Activated CD8-positive, alpha-beta memory T cell treated with anti-CD3 and anti-CD28 coated beads, Interleukin-2, amount 10 ng/mL, durations not matched to agents 7 days and 5 days (primary cell): ENCODE measurements around the gene DRAXIN. TPM values are rescaled to one million over a fixed set of nuclear protein-coding genes. Genes with fewer than 3 reads are reported as not detected.

Experiments used
- ATAC-seq: fragments of 150-1000 bp; cut with Tn5 transposase; one replicate; pipeline ENCODE4 v1.10.0; 2021; ENCODE audit warnings: moderate library complexity
- CTCF ChIA-PET: fragments of 350-600 bp; sonication (Branson Sonifier 250); formaldehyde crosslinking; loops from one replicate; lab custom pipeline; 2021; ENCODE audit warnings: antibody characterized with exemption; lab: Charles Lee
- DNase-seq: peaks from one replicate; pipeline ENCODE4 v3.0.0-alpha.2; 2020
- H3K27ac Mint-ChIP-seq: one replicate; pipeline ENCODE4 v1.8.0; 2021; ENCODE audit warnings: mild to moderate bottlenecking, mixed read lengths
- H3K27me3 Mint-ChIP-seq: one replicate; pipeline ENCODE4 v1.8.0; 2021; ENCODE audit warnings: mixed read lengths
- H3K36me3 Mint-ChIP-seq: one replicate; pipeline ENCODE4 v1.8.0; 2021; ENCODE audit warnings: mild to moderate bottlenecking, mixed read lengths
- H3K4me1 Mint-ChIP-seq: one replicate; pipeline ENCODE4 v1.8.0; 2021; ENCODE audit warnings: mixed read lengths
- H3K4me3 Mint-ChIP-seq: one replicate; pipeline ENCODE4 v1.8.0; 2021; ENCODE audit warnings: mild to moderate bottlenecking, moderate library complexity, mixed read lengths
- H3K9me3 Mint-ChIP-seq: one replicate; pipeline ENCODE4 v1.8.0; 2022; ENCODE audit warnings: low read depth, mixed read lengths
- total RNA-seq, 2 experiments: library from RNA; stranded (reverse); gene quantifications; one replicate each; pipeline ENCODE4 v1.2.3, GENCODE V29; 2021

The DRAXIN gene
- total RNA-seq, 2 experiments from 2014 or later = 1.0 to 2.1 TPM

- H3K4me1 Mint-ChIP-seq = peaks cover 19% of the 10 kb centered on the region
- H3K36me3 Mint-ChIP-seq = peaks cover 24% of the 10 kb centered on the region
- peak overlapping the region; percentile 95 for H3K27ac Mint-ChIP-seq
- CTCF ChIA-PET = interaction anchor here (0.6 to 7.2 kb wide), 30 partner anchors 9 to 627 kb away, joined by 3 to 110 read pairs (median 6); partner anchors contain the start of genes AGTRAP, CLCN6, DRAXIN and FBXO2
- no peaks in the 10 kb centered on the region for H3K9me3 Mint-ChIP-seq
- H3K4me3 Mint-ChIP-seq = peak overlapping the region; percentile 83
- peak; percentile 80 for ATAC-seq
- DNase-seq = peak; percentile 90
- no peaks in the 10 kb centered on the region for H3K27me3 Mint-ChIP-seq
Observed at GRCh38 chr1:11664336-11665065, 27.0 kb upstream of the DRAXIN start.

GRCh38 chr1:11668516-11668915 is 23.0 kb upstream of the DRAXIN start:
- H3K27ac Mint-ChIP-seq = no peak overlapping the region
- H3K9me3 Mint-ChIP-seq = no peaks in the 10 kb centered on the region
- H3K36me3 Mint-ChIP-seq = peaks cover 18% of the 10 kb centered on the region
- CTCF ChIA-PET = interaction anchor here (1.4 kb wide), 1 partner anchor 18 kb away, joined by 4 read pairs; no protein-coding TSS in a partner anchor
- DNase-seq (no peak), ATAC-seq (no peak)
- H3K4me1 Mint-ChIP-seq = peaks cover 16% of the 10 kb centered on the region
- no peaks in the 10 kb centered on the region for H3K27me3 Mint-ChIP-seq
- no peak overlapping the region for H3K4me3 Mint-ChIP-seq

GRCh38 chr1:11670747-11671146 is 20.8 kb upstream of the DRAXIN start:
- H3K27ac Mint-ChIP-seq = no peak overlapping the region
- H3K36me3 Mint-ChIP-seq = peaks cover 22% of the 10 kb centered on the region
- no peaks in the 10 kb centered on the region for H3K9me3 Mint-ChIP-seq
- CTCF ChIA-PET = interaction anchor here (1.3 kb wide), 1 partner anchor 20 kb away, joined by 3 read pairs; no protein-coding TSS in a partner anchor
- H3K27me3 Mint-ChIP-seq = no peaks in the 10 kb centered on the region
- no peak overlapping the region for H3K4me3 Mint-ChIP-seq
- ATAC-seq (no peak), DNase-seq (no peak)
- H3K4me1 Mint-ChIP-seq = peaks cover 13% of the 10 kb centered on the region

GRCh38 chr1:11671205-11671543 is 20.3 kb upstream of the DRAXIN start:
- Mint-ChIP-seq H3K36me3 (peaks cover 22% of the 10 kb centered on the region), H3K9me3 (no peaks in the 10 kb centered on the region), H3K4me3 (no peak overlapping the region), H3K27me3 (no peaks in the 10 kb centered on the region), H3K4me1 (peaks cover 9% of the 10 kb centered on the region), H3K27ac (no peak overlapping the region)
- ATAC-seq (no peak), DNase-seq (no peak)
- CTCF ChIA-PET = interaction anchor here (1.3 kb wide), 1 partner anchor 21 kb away, joined by 3 read pairs; no protein-coding TSS in a partner anchor

GRCh38 chr1:11671544-11672286 is 19.8 kb upstream of the DRAXIN start:
- no peak for ATAC-seq
- H3K4me1 Mint-ChIP-seq = peaks cover 7% of the 10 kb centered on the region
- peaks cover 22% of the 10 kb centered on the region for H3K36me3 Mint-ChIP-seq
- no peak for DNase-seq
- CTCF ChIA-PET = interaction anchor here (1.3 kb wide), 1 partner anchor 21 kb away, joined by 3 read pairs; no protein-coding TSS in a partner anchor
- no peaks in the 10 kb centered on the region for H3K9me3 Mint-ChIP-seq
- no peak overlapping the region for H3K27ac Mint-ChIP-seq
- H3K4me3 Mint-ChIP-seq = no peak overlapping the region
- no peaks in the 10 kb centered on the region for H3K27me3 Mint-ChIP-seq

GRCh38 chr1:11673089-11673769 is 18.3 kb upstream of the DRAXIN start:
- CTCF ChIA-PET = interaction anchor here (1.0 kb wide), 1 partner anchor 8 kb away, joined by 3 read pairs; no protein-coding TSS in a partner anchor
- ATAC-seq (no peak), DNase-seq (no peak)
- Mint-ChIP-seq H3K9me3 (no peaks in the 10 kb centered on the region), H3K4me1 (no peaks in the 10 kb centered on the region), H3K27me3 (no peaks in the 10 kb centered on the region), H3K27ac (no peak overlapping the region), H3K4me3 (no peak overlapping the region), H3K36me3 (peaks cover 19% of the 10 kb centered on the region)

- H3K27me3 Mint-ChIP-seq = no peaks in the 10 kb centered on the region
- peaks cover 17% of the 10 kb centered on the region for H3K36me3 Mint-ChIP-seq
- no peak overlapping the region for H3K27ac Mint-ChIP-seq
- ATAC-seq = no peak
- no peak overlapping the region for H3K4me3 Mint-ChIP-seq
- no peak for DNase-seq
- no peaks in the 10 kb centered on the region for H3K9me3 Mint-ChIP-seq
- H3K4me1 Mint-ChIP-seq = peaks cover 8% of the 10 kb centered on the region
- CTCF ChIA-PET = interaction anchor here (3.3 kb wide), 1 partner anchor 10 kb away, joined by 16 read pairs; the partner anchor contains the start of gene FBXO6
Observed at GRCh38 chr1:11674488-11674887, 17.0 kb upstream of the DRAXIN start.

GRCh38 chr1:11675325-11675724 is 16.2 kb upstream of the DRAXIN start:
- CTCF ChIA-PET = interaction anchor here (1.1 to 3.3 kb wide), 3 partner anchors 11 to 25 kb away, joined by 4 to 16 read pairs (median 5); partner anchors contain the start of gene FBXO6
- Mint-ChIP-seq H3K36me3 (peaks cover 15% of the 10 kb centered on the region), H3K27ac (no peak overlapping the region), H3K4me3 (no peak overlapping the region), H3K4me1 (peaks cover 13% of the 10 kb centered on the region), H3K27me3 (no peaks in the 10 kb centered on the region), H3K9me3 (no peaks in the 10 kb centered on the region)
- DNase-seq (no peak), ATAC-seq (no peak)

GRCh38 chr1:11676386-11677103 is 15.0 kb upstream of the DRAXIN start:
- Mint-ChIP-seq H3K27me3 (no peaks in the 10 kb centered on the region), H3K27ac (no peak overlapping the region), H3K9me3 (no peaks in the 10 kb centered on the region), H3K4me1 (peaks cover 16% of the 10 kb centered on the region), H3K36me3 (peaks cover 11% of the 10 kb centered on the region), H3K4me3 (no peak overlapping the region)
- DNase-seq (no peak), ATAC-seq (no peak)
- CTCF ChIA-PET = interaction anchor here (0.6 to 3.3 kb wide), 6 partner anchors 12 to 880 kb away, joined by 3 to 16 read pairs (median 4); partner anchors contain the start of genes CASZ1 and FBXO6

- no peaks in the 10 kb centered on the region for H3K9me3 Mint-ChIP-seq
- no peak for ATAC-seq
- no peak for DNase-seq
- CTCF ChIA-PET = interaction anchor here (1.9 kb wide), 1 partner anchor 14 kb away, joined by 9 read pairs; the partner anchor contains the start of gene FBXO6
- H3K27ac Mint-ChIP-seq = no peak overlapping the region
- H3K4me3 Mint-ChIP-seq = no peak overlapping the region
- peaks cover 22% of the 10 kb centered on the region for H3K4me1 Mint-ChIP-seq
- peaks cover 6% of the 10 kb centered on the region for H3K27me3 Mint-ChIP-seq
- H3K36me3 Mint-ChIP-seq = peaks cover 9% of the 10 kb centered on the region
Observed at GRCh38 chr1:11678442-11678841, 13.1 kb upstream of the DRAXIN start.

GRCh38 chr1:11680270-11681070 is 11.0 kb upstream of the DRAXIN start:
- Mint-ChIP-seq H3K4me1 (peaks cover 22% of the 10 kb centered on the region), H3K27ac (peak overlapping the region; percentile 77), H3K4me3 (peak overlapping the region; percentile 86), H3K27me3 (peaks cover 18% of the 10 kb centered on the region), H3K36me3 (peaks cover 6% of the 10 kb centered on the region), H3K9me3 (no peaks in the 10 kb centered on the region)
- ATAC-seq = peak; percentile 13
- no peak for DNase-seq
- CTCF ChIA-PET = interaction anchor here (0.9 to 4.1 kb wide), 6 partner anchors 12 to 39 kb away, joined by 3 to 31 read pairs (median 8); partner anchors contain the start of genes DRAXIN and FBXO6
